Adipocyte (in vitro differentiated cells): Measurements from ENCODE around the gene ZNF35.

Experiments used
- DNase-seq: peaks from one replicate; pipeline ENCODE4 v3.0.0-alpha.2; 2015; ENCODE audit warnings: low read depth
- H3K27me3 ChIP-seq: replicated peaks from 2 replicates; pipeline ENCODE4 v1.7.0; 2013; ENCODE audit warnings: mild to moderate bottlenecking, low read length, moderate library complexity; ENCODE audit not compliant: control insufficient read depth, insufficient read depth
- H3K36me3 ChIP-seq: 2 replicates; pipeline ENCODE4 v1.7.0; 2013; ENCODE audit warnings: low read length, mild to moderate bottlenecking, moderate library complexity; ENCODE audit not compliant: control insufficient read depth, insufficient read depth, severe bottlenecking
- H3K4me1 ChIP-seq: 2 replicates; pipeline ENCODE4 v1.7.0; 2013; ENCODE audit warnings: mild to moderate bottlenecking, low read length, moderate library complexity; ENCODE audit not compliant: control insufficient read depth, insufficient read depth
- H3K4me3 ChIP-seq: 2 replicates; pipeline ENCODE4 v1.7.0; 2013; ENCODE audit warnings: mild to moderate bottlenecking, low read length, moderate library complexity
- H3K9ac ChIP-seq: 2 replicates; pipeline ENCODE4 v1.7.0; 2013; ENCODE audit warnings: mild to moderate bottlenecking, low read length, moderate library complexity
- H3K9me3 ChIP-seq: 2 replicates; pipeline ENCODE4 v1.7.0; 2013; ENCODE audit warnings: mild to moderate bottlenecking, low read length, moderate library complexity; ENCODE audit not compliant: control insufficient read depth

Gene ZNF35

DNA sequence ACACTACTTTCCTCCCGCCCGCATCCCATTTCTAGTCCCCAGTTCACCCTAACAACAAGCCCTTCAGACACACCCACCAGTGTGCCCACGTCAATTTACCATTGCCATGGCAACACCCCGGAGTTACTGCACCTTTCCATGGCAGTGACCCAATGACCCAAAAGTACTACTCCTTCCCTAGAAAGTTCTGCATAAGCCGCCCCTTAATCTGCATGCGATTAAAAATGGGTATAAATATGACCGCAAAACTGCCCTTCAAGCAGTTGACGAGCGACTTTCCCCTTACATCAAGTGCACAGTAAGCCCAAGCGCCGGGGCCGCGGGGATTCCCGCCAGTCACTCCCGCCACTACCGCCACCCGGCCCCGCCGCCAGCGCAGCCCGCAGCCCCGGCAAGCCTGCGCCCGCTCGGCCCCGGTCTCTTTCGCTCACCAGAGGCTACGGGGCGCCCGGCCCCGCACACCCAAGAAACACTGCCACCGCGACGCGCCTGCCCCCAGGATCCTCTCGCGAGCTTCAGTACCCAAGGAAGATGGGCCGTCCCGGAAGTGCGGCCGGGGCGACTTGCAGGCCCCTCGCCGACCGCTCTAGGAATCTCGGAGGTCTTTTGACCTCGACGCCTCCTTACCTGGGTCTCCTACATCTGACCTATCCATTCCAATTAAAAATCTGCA lies 36.7 kb downstream of the ZNF35 start:
- H3K9me3 ChIP-seq, result peaks cover 12% of the 10 kb centered on the region
- peak overlapping the region; percentile 91 for H3K4me3 ChIP-seq
- peak overlapping the region; percentile 84 for H3K9ac ChIP-seq
- peaks cover 8% of the 10 kb centered on the region for H3K36me3 ChIP-seq
- H3K4me1 ChIP-seq, result peaks cover 9% of the 10 kb centered on the region
- H3K27me3 ChIP-seq, result no peaks in the 10 kb centered on the region
- peak; percentile 80 for DNase-seq

DNA sequence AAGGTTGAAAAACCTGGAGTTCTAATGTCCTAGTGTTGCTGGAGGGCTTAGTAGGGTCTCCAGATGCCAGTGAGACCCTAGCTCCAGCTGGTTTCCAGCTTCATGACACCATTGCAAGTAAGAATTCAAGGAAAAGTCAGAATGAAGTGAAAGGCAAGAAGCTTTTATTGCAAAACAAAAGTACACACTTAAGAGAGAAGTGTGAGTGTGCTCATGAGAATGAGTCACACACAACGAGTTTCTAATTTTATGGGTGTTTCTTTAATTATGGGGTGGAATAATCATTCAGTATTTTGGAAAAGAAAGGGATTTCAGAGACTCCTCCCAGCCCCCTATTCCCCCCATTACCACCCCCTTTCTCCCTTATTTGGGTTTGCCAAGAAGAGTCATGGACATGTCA lies 39.4 kb downstream of the ZNF35 start:
- H3K4me3 ChIP-seq, result no peak overlapping the region
- no peak for DNase-seq
- H3K36me3 ChIP-seq, result peaks cover 4% of the 10 kb centered on the region
- peaks cover 9% of the 10 kb centered on the region for H3K4me1 ChIP-seq
- no peaks in the 10 kb centered on the region for H3K27me3 ChIP-seq
- H3K9ac ChIP-seq, result no peak overlapping the region
- peaks cover 21% of the 10 kb centered on the region for H3K9me3 ChIP-seq
